Measurements from ENCODE around the gene HLTF.
A peak's percentile ranks its signal among the peaks of the same experiment; 100 is the strongest.
"Not testable (repeated sequence)": the region's sequence is repeated elsewhere in the genome, so short reads cannot be mapped to it uniquely, and the experiment has no call there.

HLTF gene

DNA sequence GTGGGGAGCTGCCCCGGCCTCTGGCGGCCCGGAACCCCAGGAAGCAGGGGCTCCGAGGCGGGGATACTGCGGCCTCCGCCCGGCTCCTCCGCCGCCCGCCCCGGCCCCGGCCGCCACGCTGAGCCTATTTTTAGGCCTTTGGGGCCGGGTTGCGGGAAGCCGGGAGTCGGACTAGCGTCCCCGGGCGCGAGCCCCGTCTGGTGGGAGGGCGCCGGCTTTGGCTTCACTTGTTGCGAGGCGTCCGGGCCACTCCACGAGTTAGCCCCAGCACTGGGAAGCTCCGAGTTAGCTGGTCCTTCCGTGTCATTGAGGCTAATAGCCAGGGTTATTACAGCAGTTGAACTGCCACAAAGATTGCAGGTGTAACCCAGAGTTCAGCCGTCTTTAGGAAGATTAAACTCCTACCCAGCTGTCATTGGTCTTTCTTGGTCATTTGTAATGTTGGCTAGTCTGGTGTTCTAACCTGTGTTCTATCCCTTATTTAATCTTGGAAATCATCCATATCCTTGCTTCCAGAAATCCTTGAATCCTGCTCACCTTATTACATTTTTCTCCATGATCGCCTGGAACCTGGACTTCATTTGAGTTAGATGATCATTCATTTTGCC lies 94.2 kb downstream of the HLTF start:
- H3K4me3 ChIP-seq (ENCODE audit: low read depth, low read length) = peak overlapping the region; percentile 52

DNA sequence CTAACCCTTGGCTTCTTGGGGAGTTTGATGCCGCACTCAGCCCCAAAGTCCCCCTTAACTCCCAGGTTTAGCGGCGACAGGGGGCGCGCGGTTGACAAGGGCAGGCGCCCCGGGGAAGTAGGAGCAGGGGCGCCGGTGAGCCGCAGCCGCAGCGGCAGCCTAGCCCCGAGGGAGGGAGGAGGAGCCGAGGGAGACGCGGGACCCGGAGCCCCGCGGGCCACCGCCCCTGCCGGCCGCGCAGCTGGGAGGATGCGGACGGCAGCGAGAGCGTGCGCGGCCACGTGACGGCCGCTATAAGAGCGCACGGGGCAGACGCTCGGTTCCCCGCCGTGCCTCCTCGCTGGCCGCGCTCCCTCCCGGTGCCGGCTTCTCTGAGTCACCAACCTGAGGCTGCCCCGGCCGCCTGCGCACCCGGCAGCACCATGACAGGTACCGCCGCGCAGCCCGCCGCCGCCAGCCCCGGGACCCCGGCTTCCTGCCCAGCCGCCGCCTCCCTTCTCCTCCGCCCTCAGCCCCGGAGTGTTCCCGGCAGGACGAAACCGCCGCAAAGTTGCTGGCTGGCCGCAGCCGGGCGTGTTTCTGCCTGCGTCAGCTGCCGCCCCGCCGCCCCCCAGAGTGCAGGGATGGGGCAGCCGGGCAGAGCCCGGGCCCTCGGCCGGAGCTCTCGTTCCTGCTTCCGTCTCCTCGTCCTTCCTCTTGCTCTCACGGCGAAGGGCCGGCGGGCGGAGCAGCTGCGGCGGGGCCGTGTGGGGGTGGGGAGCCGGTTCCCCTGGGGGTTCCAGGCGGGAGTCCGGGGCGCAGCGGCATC lies 94.9 kb downstream of the HLTF start, which contains the start of gene GYG1:
Gene GYG1 (plus strand): TSS at position 322 of the 808 bp plus-strand sequence. CDS start 101 bp downstream, at position 423.
- H3K4me3 ChIP-seq (ENCODE audit: low read depth, low read length) = peak within 1 kb of the TSS; percentile 52

DNA sequence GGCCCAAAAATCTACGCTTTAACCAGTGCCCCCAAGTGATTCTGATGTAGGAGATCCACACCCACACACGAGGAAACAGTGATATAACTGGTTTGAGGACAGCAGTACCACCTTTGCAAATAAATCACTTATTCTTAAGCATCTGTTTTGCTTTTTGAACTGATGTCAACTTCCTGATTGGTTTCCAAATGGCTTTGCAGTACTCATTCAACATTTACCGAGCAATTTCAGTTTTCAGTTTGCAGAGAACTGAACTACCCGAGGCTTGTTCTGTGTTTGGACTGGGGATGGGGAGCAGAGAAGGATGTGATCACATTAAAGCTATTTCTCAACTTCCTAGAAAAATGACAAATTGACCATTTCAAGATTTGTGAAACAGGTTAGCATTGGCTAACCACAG lies 96.1 kb downstream of the HLTF start:
- no peak overlapping the region for H3K4me3 ChIP-seq (ENCODE audit: low read depth, low read length)

DNA sequence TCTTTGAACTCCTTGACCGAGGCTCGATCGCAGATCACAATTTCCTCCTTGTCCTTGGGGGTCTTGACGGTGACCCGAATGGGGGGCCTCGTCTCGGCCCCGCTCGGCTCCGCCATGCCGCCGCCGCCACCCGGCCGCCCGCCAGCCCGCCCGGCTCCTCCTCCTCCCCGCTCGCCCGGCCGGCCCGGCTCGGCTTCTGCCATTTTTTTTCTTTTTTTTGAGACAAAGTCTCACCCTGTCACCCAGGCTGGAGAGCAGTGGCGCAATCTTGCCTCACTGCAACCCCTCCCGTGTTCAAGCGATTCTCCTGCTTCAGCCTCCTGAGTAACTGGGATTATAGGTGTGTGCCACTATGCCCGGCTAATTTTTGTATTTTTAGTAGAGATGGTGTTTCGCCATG lies 98.8 kb downstream of the HLTF start:
- H3K4me3 ChIP-seq (ENCODE audit: low read depth, low read length) = not testable (repeated sequence)

DNA sequence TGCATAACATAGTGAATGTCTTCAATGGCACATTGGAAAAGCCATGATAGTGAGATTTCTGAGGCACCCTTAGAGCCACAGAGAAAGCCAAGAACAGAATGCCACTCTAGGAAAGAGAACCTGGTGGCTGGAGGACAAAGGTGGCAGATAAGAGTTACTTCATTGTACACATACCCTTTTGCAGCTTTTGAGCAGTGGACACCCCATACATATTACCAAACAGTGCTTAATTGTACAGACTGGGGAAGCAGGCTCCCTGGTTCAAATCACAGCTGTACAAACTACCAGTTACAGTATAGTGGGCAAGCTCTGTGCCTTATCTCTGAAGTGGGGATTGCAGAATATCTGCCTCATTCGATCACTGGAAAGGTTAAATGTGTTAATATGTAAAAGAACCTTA lies 105.1 kb downstream of the HLTF start:
- H3K4me3 ChIP-seq (ENCODE audit: low read depth, low read length) = no peak overlapping the region
